Measurements from ENCODE around the gene AMPD3.

Gene AMPD3

GRCh38 chr11:10506008-10506370, 50.9 kb downstream of the AMPD3 start:
- DNase-seq = no peak

GRCh38 chr11:10511181-10511621, 56.1 kb downstream of the AMPD3 start:
- no peak for DNase-seq

GRCh38 chr11:10514202-10514601, 59.1 kb downstream of the AMPD3 start:
- DNase-seq = no peak

DNA sequence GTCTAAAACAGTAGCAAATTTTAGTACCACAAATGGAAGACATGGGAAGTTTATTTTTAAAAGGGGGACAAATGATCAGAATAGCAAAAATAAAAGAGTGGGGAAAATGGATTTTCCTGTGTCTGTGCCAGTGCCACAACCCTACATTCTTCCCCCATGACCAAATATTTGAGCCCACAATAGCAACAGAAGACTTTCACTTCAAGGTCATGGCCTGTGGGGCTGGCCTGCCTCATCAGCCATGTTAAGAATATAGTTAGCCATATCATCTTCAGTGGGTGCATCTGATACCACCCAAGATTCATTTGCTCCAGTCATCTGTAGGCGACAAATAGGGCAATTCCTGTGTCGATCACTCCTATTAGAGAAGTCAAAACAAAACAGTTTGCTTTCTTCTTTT, 59.6 kb downstream of the AMPD3 start:
- DNase-seq = no peak

DNA sequence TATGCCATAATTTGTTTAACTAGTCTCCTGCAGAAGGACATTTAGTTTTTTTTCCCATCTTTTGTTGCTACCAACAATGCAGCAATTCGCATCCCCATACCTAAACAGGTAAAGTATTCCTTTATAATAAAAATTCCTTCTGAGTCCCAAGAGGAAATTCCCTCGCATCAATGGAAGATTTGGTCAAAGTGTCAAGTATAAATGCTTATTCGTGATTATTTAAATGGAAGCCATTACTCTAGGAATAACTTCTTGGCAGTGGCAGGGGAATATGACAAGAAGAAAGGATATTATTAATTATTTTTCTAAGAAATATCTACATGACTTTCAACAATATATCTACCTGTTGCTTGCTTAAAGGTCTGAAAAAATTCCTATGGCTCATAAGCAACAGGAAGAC, 60.4 kb downstream of the AMPD3 start:
- DNase-seq = no peak

- DNase-seq = no peak
Measured at GRCh38 chr11:10518123-10518522, 63.1 kb downstream of the AMPD3 start.

DNA sequence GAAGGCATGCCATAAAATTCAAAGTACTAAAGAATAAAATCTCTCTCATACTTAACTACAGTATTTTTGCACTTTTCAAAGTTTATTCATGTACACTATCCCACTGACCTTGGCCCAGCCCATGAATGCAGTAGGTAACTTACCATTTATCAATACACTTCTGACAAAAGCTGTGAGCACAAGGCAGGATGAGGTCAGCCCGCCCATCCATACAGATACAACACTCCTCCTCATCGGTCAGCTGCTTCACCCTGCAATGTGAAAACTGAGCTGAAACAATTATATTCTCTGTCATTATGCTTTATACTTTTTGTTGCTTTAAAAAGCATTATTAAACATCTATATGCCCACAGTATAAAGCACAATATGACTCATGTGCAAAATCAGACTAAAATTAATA, 63.8 kb downstream of the AMPD3 start:
- no peak for DNase-seq

DNA sequence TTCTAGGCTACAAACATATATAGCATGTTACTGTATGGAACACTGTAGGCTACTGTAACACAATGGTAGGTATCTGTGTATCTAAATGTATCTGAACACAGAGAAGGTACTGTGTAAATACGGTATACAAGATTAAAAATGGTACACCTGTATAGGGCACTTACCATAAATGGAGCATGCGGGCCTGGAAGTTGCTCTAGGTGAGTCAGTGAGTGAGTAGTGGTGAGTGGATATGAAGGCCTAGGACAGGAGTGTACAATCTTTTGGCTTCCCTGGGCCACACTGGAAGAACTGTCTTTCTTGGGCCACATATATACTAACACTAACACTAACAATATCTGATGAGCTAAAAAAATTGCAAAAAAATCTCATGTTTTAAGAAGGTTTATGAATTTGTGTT, 64.6 kb downstream of the AMPD3 start:
- DNase-seq = no peak

DNA sequence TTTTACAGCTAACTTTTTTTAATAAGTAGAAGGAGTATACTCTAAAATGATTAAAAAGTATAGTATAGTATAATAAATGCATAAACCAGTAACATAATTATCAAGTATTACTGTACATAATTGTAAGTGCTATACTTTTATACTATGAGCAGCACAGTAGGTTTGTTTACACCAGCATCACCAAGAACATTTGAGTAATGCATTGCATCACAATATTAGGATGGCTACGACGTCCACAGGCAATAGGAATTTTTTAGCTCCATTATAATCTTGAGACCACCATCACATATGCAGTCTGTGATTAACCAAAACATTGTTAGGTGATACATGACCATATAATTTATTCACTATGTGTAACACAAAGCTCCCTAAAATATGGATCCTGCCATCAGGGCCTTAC, 65.5 kb downstream of the AMPD3 start:
- DNase-seq = no peak

GRCh38 chr11:10522276-10522675, 67.2 kb downstream of the AMPD3 start:
- DNase-seq = no peak

DNA sequence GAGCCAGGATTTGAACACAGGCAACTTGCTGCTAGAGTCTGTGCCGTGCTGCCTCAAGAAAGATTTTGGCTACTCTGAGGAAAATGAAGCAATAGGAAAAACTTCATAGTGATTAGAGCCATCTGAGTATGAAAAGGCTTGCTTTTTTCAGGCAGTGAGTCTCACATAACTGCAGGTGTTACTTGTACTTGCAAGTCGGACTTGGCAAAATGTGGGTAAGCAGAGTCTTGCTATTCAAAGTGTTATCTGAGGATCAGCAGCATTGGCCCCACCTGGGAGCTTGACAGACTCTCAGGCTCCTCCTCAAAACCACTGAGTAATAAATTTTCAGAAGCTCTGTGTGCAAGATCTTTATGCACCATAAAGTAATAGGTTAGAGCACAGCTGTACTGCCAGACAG, 67.9 kb downstream of the AMPD3 start:
- DNase-seq = no peak

- no peak for DNase-seq
Measured at GRCh38 chr11:10524471-10524870, 69.4 kb downstream of the AMPD3 start.

GRCh38 chr11:10526974-10527918, 72.2 kb downstream of the AMPD3 start:
- no peak for DNase-seq

DNA sequence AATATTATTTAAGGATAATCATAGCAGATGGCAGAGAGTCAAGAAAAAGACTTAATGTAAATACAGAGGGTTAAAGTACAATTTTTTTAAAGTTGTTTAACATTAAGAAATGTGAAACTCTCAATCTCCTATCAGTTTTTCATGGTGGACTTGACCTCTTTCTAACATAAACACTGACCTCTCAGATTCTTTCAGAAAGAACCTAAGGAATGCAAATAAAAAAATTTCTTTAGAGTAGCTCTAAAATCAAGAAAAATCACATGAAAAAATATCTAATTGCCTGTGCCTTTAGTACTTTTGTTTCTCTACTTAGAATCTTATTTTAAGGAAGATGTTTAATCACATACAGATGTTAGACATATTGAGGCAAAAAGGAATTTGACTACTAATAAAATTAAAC, 73.1 kb downstream of the AMPD3 start:
- DNase-seq = no peak

GRCh38 chr11:10529279-10529678, 74.2 kb downstream of the AMPD3 start:
- DNase-seq = no peak

DNA sequence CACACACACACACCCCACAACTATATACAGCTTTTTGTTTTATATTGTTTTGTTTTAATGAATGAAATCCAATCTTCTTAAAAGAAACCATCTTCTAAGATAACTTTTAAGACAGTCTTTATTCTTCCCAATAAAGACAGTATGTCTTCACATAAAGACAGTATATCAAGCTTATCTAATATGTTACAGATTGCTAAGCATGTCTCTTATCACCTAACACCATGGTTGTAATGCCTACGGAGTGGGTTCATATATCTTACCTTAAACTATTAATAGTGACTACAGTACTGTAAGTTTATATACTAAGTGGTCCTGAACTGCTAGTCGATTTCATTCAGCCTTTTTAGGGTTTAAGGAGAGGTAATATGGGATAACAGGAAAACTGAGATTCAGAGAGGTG, 77.5 kb downstream of the AMPD3 start:
- no peak for DNase-seq

DNA sequence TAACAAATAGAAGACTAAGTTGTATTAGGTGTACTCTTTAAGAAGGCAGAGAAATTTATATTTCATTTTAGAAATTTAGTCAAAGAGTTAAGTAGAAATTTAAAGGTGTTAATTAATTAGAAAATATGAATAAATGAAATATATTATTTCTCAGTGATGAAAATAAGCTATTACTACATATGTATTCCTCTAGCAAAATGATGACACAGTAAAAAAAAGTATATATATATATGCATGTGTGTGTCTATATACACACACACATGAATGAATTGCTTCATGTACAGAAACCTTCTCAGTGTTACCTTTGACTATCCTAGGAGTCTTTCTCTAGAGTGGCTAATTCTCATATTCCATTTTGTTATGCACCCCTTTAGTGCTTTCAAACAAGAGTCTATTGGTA, 78.3 kb downstream of the AMPD3 start:
- DNase-seq = no peak

DNA sequence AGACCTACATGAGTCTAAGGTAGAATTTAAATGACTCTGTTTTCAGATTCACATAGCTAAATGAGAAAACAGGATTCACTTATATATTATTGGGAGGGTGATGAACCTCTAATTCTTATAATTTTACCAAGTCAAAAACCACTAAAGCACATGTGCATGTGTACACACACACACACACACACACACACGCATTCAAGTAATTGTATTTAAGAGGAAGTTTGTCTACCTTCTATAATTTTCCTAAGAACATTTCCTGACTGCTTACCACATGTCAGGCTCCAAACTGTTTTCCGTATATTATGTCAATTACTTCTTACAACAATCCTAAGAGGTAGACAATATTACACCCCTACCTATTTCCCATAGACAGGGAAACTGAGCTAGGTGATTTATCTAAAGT, 79.3 kb downstream of the AMPD3 start:
- no peak for DNase-seq

DNA sequence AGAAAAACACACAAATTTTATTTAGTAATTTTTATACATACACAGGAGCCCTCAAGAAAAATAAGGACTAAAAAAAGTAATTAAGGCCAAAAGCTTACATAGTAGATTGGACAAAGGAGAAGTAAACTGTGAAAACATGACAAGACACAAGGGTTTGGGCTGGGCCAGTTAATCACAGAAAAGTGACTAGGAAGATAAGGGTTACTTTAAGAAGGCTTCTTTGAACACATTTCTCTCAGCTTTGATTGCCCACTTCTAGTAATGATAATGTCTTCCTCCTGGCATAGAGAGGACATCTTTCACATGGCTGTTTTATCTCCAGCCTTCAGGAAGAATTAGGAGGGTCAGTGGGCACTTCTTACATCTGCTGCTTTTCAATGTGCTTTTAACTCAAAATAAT, 82.5 kb downstream of the AMPD3 start:
- no peak for DNase-seq

DNA sequence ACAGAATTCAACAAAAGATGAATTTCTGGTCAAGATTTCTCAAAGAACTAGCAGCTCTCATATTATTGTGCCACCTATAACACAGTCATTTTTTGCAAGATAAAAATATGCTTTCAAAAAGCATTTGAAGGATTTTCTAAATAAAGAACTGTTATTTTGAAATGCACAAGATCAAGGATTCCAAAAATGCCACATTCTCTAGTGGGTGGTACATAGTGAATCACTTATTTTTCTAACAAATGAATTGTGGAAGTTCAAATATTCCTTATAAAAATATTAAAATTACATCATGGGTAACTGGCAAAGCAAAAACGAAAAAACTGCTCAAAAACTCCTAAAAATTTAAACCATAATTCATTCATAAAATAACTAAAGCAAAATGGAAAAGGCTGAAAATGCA, 83.9 kb downstream of the AMPD3 start:
- no peak for DNase-seq

GRCh38 chr11:10539339-10539738, 84.3 kb downstream of the AMPD3 start:
- DNase-seq = no peak

- DNase-seq = no peak
Measured at GRCh38 chr11:10540546-10540914, 85.5 kb downstream of the AMPD3 start.

- DNase-seq = peak; percentile 90
Measured at GRCh38 chr11:10540915-10541560, 86.0 kb downstream of the AMPD3 start, which contains the start of gene RNF141. Gene RNF141, minus strand, starts transcription at chr11:10541187. Its CDS starts 7,029 bp downstream, at chr11:10534158.

GRCh38 chr11:10541561-10541930, 86.5 kb downstream of the AMPD3 start:
- DNase-seq = peak; percentile 52

- DNase-seq = no peak
Measured at GRCh38 chr11:10542776-10543175, 87.7 kb downstream of the AMPD3 start.
